GM15510 (cell line): ENCODE data around the gene SERP2.

Experiments
- POLR2A ChIP-seq: IDR thresholded peaks from 3 replicates; pipeline ENCODE4 v1.6.1; 2011; ENCODE audit warnings: borderline replicate concordance; ENCODE audit not compliant: insufficient read length; ENCODE audit errors: extremely low read depth

Gene SERP2

GRCh38 chr13:44373601-44374347 lies at the start of gene SERP2:
Gene SERP2, plus strand, starts transcription at chr13:44373824. Its CDS starts 202 bp downstream, at chr13:44374026.
- no peak for TF ChIP-seq POLR2A

- TF ChIP-seq POLR2A = no peak
These were observed 46.7 kb upstream of the SERP2 start for GRCh38 chr13:44326961-44327360.

DNA sequence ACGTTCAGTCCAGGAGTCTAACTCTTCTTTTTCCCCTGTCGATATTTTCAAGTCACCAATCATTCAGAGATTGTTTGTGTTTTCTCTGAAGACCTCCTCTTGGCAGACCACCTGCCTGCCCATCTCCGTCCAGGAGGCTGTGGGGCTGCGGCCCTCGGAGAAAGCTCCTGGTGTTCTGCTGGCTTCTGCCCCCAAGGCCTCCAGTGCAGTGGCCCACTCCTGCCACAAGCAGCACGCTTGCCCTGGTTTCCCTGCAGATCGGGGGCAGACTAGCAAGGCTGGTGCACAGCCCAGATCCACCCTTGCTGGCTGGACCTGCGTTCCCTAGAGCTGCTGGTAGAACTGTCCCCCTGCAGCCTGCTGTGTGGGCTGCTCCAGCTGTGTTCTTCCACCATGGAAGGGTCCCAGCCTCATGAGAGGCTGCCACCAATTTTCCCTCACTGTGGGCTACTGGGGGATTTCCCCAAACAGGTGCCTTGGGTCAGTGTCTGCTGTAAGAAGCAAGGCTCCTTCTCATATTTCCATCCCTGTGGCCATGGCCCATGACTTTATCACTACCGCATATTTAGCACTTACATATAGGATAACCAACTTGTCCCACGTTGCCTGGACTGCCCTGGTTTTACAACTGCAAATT lies 43.6 kb upstream of the SERP2 start:
- TF ChIP-seq POLR2A = no peak

DNA sequence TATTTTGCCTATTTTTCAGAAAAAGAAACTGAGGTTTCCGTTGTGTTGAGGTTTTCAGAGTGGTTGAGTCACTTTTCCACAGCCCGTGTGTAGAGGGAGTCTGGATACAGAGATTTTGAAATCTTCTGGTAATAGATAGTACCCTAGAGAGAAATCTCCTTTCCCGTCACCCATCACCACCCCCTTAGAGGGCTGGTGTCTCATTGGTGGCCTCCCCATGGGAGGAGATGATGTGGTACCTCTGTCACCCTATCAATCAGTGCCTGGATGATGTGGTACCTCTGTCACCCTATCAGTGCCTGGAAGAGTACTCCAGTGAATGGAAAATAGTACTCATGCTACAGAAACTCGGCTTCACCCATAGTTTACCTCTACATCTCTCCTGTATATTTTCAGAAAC lies 42.2 kb upstream of the SERP2 start:
- TF ChIP-seq POLR2A = no peak

DNA sequence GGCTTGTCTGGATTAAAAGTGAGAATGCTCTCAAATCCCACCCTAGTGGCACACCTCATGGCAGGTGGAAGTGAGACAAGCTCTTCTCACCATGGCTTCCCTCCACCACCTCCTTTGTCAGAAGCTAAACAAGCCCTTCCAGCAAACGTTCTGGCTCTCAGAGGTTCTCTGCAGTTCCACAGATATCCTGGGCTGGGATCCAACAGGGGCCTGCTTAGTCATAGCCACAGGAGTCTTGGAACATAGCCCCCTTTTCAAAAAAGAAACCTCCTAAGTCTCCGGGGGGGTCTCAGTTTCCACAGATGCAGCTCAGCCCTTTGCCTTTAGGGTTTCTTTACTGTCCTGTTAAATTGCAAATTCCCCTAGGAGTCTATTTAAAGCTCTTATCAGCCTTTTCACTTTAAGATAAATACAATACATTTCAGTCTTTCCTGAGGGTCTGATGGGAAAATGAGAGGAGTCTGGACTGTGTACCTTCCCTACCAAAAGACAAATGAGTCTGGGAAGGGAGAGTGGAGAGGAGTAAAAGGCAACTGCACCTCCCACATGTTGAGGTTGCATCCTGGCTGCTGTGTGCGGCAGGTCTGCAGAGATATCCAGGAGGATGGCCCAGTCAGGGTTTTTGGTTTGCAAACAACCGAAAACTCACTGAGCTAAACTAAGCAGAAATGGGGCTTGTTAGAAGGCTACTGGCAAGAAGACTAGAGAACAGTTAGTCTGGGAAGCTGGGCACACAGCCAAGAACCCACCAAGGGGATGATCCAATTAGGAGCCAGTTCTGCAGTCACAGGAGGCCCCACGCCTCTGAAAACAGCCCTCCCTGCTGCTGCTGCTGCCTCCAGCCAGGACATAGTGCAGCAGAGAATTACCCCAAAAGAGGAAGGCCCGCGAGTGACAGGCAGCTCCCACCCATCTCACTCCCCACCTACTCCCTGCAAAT lies 41.4 kb upstream of the SERP2 start:
- no peak for TF ChIP-seq POLR2A

DNA sequence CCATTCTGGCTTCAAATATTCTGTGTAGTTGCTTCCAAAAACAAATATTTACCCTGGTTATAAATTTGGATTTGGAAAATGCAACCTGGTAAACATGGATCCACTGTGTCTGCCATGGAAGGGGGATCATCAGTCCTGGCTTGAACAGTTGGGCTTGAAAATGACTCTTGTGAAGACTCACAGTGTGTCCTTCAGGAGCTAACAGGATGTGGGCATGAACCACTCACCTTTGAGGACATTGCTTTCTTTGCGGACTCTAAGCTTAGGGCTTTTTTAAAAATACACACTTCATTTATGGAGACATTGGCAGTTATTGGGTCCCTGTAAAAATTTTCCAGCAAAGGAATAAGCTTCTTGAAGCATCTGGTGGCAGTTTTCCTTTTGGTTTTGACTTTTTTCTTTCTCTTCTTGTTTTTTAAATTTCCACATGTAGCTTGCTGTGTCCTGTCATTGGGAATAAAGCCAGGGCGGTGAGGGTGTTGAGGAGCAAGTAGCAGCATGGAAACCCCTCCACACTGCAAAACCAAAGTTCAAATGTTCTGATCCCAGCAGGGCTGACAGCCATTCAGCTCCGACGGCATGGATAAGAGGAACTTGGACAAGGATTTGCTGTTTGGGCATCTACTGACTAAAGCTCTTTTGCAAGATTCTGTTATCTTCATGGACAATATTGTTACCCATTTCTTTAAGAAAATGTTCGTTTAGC lies 39.5 kb upstream of the SERP2 start:
- no peak for TF ChIP-seq POLR2A

DNA sequence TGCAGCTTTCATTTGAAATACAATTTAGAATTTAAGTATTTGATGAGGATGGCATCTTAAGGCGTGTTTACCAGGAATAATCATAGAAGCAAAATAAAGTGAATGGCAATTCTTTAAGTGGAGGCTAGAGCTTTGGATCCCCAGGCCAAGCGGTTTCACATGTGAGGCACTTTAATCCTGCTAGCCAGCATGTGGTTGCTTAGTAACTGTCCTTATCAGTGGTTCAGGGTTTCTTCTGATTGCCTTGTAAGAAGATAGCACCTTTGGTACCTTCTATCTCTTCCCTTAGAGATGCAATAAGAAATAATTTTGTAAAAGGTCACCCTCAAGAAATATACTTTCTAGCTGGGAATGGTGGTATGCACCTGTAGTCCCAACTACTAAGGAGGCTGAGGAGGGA lies 38.9 kb upstream of the SERP2 start:
- TF ChIP-seq POLR2A = no peak

- no peak for TF ChIP-seq POLR2A
These were observed 36.7 kb upstream of the SERP2 start for GRCh38 chr13:44336934-44337333.

DNA sequence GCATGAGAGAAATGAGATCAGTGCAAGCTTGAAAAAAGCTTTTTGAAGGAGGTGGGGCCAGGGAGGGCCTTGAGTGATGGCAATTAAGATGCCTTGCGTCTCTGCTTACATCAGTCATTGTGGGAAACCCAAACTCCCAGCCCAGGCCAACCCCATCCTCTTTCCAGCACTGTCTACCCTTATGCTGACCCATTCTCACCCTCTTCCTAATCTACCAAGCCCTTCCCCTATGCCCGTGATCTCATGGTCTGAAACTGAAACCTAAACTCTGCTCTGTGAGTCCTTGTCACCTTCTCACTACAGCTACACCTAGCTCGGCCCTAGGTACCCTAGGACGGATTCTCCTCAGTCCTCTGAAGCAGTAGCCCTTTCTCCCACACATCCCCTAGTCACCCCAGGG lies 36.0 kb upstream of the SERP2 start:
- TF ChIP-seq POLR2A = no peak

DNA sequence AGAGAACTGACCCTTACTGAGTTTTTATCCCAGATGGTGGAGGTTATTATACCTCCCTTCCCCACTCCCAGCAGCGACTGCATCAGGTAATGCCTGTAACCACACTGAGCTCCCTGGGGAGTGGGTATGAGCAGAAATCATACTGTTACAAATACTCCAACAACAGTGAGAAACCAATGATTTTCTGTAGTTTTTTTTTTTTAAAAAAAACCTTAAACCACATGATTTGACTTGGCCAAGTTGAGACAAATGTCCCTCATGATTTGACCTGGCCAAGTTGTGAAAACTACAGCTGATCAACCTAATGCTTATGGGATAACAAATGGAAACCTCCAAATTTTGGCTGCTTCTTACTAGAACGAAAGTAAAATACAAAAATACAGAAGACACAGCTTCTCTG lies 33.1 kb upstream of the SERP2 start:
- no peak for TF ChIP-seq POLR2A

GRCh38 chr13:44342741-44343140 lies 30.9 kb upstream of the SERP2 start:
- no peak for TF ChIP-seq POLR2A

- no peak for TF ChIP-seq POLR2A
These were observed 27.1 kb upstream of the SERP2 start for GRCh38 chr13:44346534-44346933.

GRCh38 chr13:44347301-44347700 lies 26.3 kb upstream of the SERP2 start:
- no peak for TF ChIP-seq POLR2A

DNA sequence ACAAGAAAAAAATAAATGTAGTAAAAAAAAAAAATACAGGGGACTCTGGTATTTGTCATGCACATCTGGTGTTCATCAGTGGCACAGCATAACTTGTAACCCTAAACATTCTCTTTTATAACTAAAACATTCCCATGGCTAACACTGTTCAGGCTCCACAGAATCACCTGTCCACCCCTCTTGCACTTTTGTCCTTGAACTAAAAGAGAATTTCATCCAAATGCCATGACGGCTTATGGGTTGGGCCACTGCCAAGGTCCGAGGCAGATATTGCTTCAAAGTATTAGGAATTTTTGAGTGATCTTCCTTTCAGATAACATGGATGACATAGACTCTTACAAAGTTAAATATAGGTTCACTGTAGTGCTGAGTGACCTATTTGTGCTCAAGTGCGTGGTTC lies 25.7 kb upstream of the SERP2 start:
- TF ChIP-seq POLR2A = no peak
